Measurements from ENCODE around the gene TEKT5.
"Not testable (repeated sequence)": the region's sequence is repeated elsewhere in the genome, so short reads cannot be mapped to it uniquely, and the experiment has no call there.

The TEKT5 gene

GRCh38 chr16:10633429-10633828 lies 61.3 kb downstream of the TEKT5 start:
- DNase-seq (ENCODE audit: low spot score) = not testable (repeated sequence)

GRCh38 chr16:10631886-10632285 lies 62.8 kb downstream of the TEKT5 start:
- DNase-seq (ENCODE audit: low spot score) = no peak

GRCh38 chr16:10629592-10629963 lies 65.2 kb downstream of the TEKT5 start:
- no peak for DNase-seq (ENCODE audit: low spot score)

- no peak for DNase-seq (ENCODE audit: low spot score)
Measured at GRCh38 chr16:10625595-10626357, 69.0 kb downstream of the TEKT5 start.

GRCh38 chr16:10624527-10624926 lies 70.2 kb downstream of the TEKT5 start:
- DNase-seq (ENCODE audit: low spot score) = no peak

- no peak for DNase-seq (ENCODE audit: low spot score)
Measured at GRCh38 chr16:10623059-10623458, 71.7 kb downstream of the TEKT5 start.

- DNase-seq (ENCODE audit: low spot score) = no peak
Measured at GRCh38 chr16:10622036-10622921, 72.5 kb downstream of the TEKT5 start.

GRCh38 chr16:10621216-10621949 lies 73.3 kb downstream of the TEKT5 start:
- DNase-seq (ENCODE audit: low spot score) = not testable (repeated sequence)

- DNase-seq (ENCODE audit: low spot score) = no peak
Measured at GRCh38 chr16:10620120-10620519, 74.6 kb downstream of the TEKT5 start.

- DNase-seq (ENCODE audit: low spot score) = no peak
Measured at GRCh38 chr16:10619271-10619849, 75.4 kb downstream of the TEKT5 start.

- no peak for DNase-seq (ENCODE audit: low spot score)
Measured at GRCh38 chr16:10618710-10619209, 76.0 kb downstream of the TEKT5 start.

GRCh38 chr16:10617662-10618420 lies 76.9 kb downstream of the TEKT5 start:
- DNase-seq (ENCODE audit: low spot score) = no peak

- peak; percentile 80 for DNase-seq (ENCODE audit: low spot score)
Measured at GRCh38 chr16:10616756-10617640, 77.7 kb downstream of the TEKT5 start.

GRCh38 chr16:10616419-10616755 lies 78.3 kb downstream of the TEKT5 start:
- DNase-seq (ENCODE audit: low spot score) = no peak

- DNase-seq (ENCODE audit: low spot score) = no peak
Measured at GRCh38 chr16:10614685-10615084, 80.0 kb downstream of the TEKT5 start.

- DNase-seq (ENCODE audit: low spot score) = no peak
Measured at GRCh38 chr16:10613785-10614485, 80.8 kb downstream of the TEKT5 start.

- DNase-seq (ENCODE audit: low spot score) = no peak
Measured at GRCh38 chr16:10612649-10613179, 82.0 kb downstream of the TEKT5 start.

- no peak for DNase-seq (ENCODE audit: low spot score)
Measured at GRCh38 chr16:10611825-10612342, 82.8 kb downstream of the TEKT5 start.
